OCI-LY7 (cell line): Measurements from ENCODE around the gene KRTAP9-7.

Source experiments
- EZH2phosphoT487 ChIP-seq: fragments of 200-600 bp; sonication (generic); IDR thresholded peaks from 2 replicates; pipeline ENCODE4 v1.6.1; 2018; ENCODE audit warnings: low read depth, borderline replicate concordance, mild to moderate bottlenecking, mixed run types, antibody characterized with exemption, low read length, moderate library complexity, mixed read lengths
- TF ChIP-seq, protein P1 (sequence below): fragments of 200-600 bp; sonication (generic); conservative IDR thresholded peaks from 2 replicates; pipeline ENCODE4 v1.5.1; 2014; ENCODE audit warnings: mild to moderate bottlenecking, antibody characterized with exemption, low read length, moderate library complexity, mixed read lengths

DNA sequence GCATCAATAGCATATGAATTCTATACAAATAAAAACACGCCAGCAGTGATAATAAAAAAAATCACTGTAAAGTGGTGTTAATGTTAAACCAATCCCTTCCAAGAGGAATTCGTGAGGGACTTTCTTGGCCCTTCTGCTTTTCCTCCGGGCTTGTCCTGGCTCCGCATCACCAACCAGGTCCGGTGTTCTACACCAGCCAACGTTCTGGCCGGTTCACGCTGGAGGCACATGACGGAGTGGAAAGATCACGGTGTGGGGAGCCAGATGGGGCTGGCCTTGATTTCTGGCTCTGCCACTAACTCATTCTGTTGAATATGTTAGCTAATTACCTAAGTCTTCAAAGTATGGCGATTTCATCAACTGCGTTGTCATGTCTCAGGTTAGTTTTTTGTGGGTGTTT, 28.6 kb downstream of the KRTAP9-7 start:
- TF ChIP-seq, protein P1, sequence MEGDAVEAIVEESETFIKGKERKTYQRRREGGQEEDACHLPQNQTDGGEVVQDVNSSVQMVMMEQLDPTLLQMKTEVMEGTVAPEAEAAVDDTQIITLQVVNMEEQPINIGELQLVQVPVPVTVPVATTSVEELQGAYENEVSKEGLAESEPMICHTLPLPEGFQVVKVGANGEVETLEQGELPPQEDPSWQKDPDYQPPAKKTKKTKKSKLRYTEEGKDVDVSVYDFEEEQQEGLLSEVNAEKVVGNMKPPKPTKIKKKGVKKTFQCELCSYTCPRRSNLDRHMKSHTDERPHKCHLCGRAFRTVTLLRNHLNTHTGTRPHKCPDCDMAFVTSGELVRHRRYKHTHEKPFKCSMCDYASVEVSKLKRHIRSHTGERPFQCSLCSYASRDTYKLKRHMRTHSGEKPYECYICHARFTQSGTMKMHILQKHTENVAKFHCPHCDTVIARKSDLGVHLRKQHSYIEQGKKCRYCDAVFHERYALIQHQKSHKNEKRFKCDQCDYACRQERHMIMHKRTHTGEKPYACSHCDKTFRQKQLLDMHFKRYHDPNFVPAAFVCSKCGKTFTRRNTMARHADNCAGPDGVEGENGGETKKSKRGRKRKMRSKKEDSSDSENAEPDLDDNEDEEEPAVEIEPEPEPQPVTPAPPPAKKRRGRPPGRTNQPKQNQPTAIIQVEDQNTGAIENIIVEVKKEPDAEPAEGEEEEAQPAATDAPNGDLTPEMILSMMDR = no peak
- TF ChIP-seq EZH2phosphoT487 = no peak
